ENCODE data around the gene EZH2. TPM values are rescaled to one million over a fixed set of nuclear protein-coding genes. Genes with fewer than 3 reads are reported as not detected.
A peak's percentile ranks its signal among the peaks of the same experiment; 100 is the strongest.

EZH2 gene
- total RNA-seq, 1 experiment from 2014 or later, result 35.4 TPM

- H3K27me3 Mint-ChIP-seq (ENCODE audit: low read depth), result no peaks in the 10 kb centered on the region
- POLR2A ChIA-PET, result interaction anchor here (0.6 kb wide), 1 partner anchor 103 kb away, joined by 3 read pairs; no protein-coding TSS in a partner anchor
These were observed 48.2 kb downstream of the EZH2 start for GRCh38 chr7:148835854-148836253.

GRCh38 chr7:148834605-148835004 is 49.5 kb downstream of the EZH2 start:
- DNase-seq (ENCODE audit: low spot score) (no peak), ATAC-seq (no peak)
- H3K4me1 Mint-ChIP-seq, result no peaks in the 10 kb centered on the region
- no peak for TF ChIP-seq ATF1 (CRISPR knock-in tag; IDR thresholded peaks at IDR 0.05)
- no peak for TF ChIP-seq RORB (CRISPR knock-in tag; IDR thresholded peaks at IDR 0.05)
- no peak for TF ChIP-seq OVOL2 (CRISPR knock-in tag; IDR thresholded peaks at IDR 0.05; ENCODE audit: borderline replicate concordance)
- no peak for TF ChIP-seq ZBTB21 (CRISPR knock-in tag; IDR thresholded peaks at IDR 0.05; ENCODE audit: borderline replicate concordance)
- TF ChIP-seq, protein P1, sequence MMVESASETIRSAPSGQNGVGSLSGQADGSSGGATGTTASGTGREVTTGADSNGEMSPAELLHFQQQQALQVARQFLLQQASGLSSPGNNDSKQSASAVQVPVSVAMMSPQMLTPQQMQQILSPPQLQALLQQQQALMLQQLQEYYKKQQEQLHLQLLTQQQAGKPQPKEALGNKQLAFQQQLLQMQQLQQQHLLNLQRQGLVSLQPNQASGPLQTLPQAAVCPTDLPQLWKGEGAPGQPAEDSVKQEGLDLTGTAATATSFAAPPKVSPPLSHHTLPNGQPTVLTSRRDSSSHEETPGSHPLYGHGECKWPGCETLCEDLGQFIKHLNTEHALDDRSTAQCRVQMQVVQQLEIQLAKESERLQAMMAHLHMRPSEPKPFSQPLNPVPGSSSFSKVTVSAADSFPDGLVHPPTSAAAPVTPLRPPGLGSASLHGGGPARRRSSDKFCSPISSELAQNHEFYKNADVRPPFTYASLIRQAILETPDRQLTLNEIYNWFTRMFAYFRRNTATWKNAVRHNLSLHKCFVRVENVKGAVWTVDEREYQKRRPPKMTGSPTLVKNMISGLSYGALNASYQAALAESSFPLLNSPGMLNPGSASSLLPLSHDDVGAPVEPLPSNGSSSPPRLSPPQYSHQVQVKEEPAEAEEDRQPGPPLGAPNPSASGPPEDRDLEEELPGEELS (CRISPR knock-in tag; IDR thresholded peaks at IDR 0.05), result no peak
- TF ChIP-seq ZNF281 (CRISPR knock-in tag; IDR thresholded peaks at IDR 0.05), result no peak
- no peaks in the 10 kb centered on the region for H3K9me3 Mint-ChIP-seq
- H3K27ac Mint-ChIP-seq, result no peak overlapping the region
- peaks cover 11% of the 10 kb centered on the region for H3K36me3 Mint-ChIP-seq
- CTCF ChIA-PET, result no interaction called here
- POLR2A ChIA-PET, result interaction anchor here (0.6 kb wide), 1 partner anchor 42 kb away, joined by 5 read pairs; no protein-coding TSS in a partner anchor
- no peak overlapping the region for H3K4me3 Mint-ChIP-seq
- H3K27me3 Mint-ChIP-seq (ENCODE audit: low read depth), result no peaks in the 10 kb centered on the region

More at GRCh38 chr7:148835854-148836253, 48.2 kb downstream of the EZH2 start:
- no peaks in the 10 kb centered on the region for H3K9me3 Mint-ChIP-seq
- CTCF ChIA-PET, result interaction anchor here (0.8 kb wide), 1 partner anchor 20 kb away, joined by 3 read pairs; no protein-coding TSS in a partner anchor
- H3K36me3 Mint-ChIP-seq, result peaks cover 11% of the 10 kb centered on the region
- ATAC-seq, result no peak
- DNase-seq (ENCODE audit: low spot score), result no peak
- TF ChIP-seq ZNF317 (CRISPR knock-in tag; IDR thresholded peaks at IDR 0.05; ENCODE audit: borderline replicate concordance, low read depth), result no peak
- TF ChIP-seq, protein P1 (CRISPR knock-in tag; IDR thresholded peaks at IDR 0.05), result no peak
- TF ChIP-seq, protein P2, sequence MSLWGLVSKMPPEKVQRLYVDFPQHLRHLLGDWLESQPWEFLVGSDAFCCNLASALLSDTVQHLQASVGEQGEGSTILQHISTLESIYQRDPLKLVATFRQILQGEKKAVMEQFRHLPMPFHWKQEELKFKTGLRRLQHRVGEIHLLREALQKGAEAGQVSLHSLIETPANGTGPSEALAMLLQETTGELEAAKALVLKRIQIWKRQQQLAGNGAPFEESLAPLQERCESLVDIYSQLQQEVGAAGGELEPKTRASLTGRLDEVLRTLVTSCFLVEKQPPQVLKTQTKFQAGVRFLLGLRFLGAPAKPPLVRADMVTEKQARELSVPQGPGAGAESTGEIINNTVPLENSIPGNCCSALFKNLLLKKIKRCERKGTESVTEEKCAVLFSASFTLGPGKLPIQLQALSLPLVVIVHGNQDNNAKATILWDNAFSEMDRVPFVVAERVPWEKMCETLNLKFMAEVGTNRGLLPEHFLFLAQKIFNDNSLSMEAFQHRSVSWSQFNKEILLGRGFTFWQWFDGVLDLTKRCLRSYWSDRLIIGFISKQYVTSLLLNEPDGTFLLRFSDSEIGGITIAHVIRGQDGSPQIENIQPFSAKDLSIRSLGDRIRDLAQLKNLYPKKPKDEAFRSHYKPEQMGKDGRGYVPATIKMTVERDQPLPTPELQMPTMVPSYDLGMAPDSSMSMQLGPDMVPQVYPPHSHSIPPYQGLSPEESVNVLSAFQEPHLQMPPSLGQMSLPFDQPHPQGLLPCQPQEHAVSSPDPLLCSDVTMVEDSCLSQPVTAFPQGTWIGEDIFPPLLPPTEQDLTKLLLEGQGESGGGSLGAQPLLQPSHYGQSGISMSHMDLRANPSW (CRISPR knock-in tag; conservative IDR thresholded peaks at IDR 0.05; ENCODE audit: low read depth), result no peak
- TF ChIP-seq KAT7 (CRISPR knock-in tag; IDR thresholded peaks at IDR 0.05; ENCODE audit: borderline replicate concordance), result no peak
- TF ChIP-seq, protein P3, sequence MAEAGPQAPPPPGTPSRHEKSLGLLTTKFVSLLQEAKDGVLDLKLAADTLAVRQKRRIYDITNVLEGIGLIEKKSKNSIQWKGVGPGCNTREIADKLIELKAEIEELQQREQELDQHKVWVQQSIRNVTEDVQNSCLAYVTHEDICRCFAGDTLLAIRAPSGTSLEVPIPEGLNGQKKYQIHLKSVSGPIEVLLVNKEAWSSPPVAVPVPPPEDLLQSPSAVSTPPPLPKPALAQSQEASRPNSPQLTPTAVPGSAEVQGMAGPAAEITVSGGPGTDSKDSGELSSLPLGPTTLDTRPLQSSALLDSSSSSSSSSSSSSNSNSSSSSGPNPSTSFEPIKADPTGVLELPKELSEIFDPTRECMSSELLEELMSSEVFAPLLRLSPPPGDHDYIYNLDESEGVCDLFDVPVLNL (CRISPR knock-in tag; IDR thresholded peaks at IDR 0.05; ENCODE audit: borderline replicate concordance, low read depth), result no peak
- TF ChIP-seq ETV6 (CRISPR knock-in tag; IDR thresholded peaks at IDR 0.05), result no peak
- no peak for TF ChIP-seq ZNF138 (CRISPR knock-in tag; conservative IDR thresholded peaks at IDR 0.05)
- TF ChIP-seq NR3C1 (CRISPR knock-in tag; conservative IDR thresholded peaks at IDR 0.05; ENCODE audit: low read depth), result no peak
- no peak for TF ChIP-seq OVOL2 (CRISPR knock-in tag; IDR thresholded peaks at IDR 0.05; ENCODE audit: borderline replicate concordance)
- no peak for TF ChIP-seq CREM (CRISPR knock-in tag; IDR thresholded peaks at IDR 0.05)
- no peak for TF ChIP-seq NR1H2 (CRISPR knock-in tag; IDR thresholded peaks at IDR 0.05)
- no peak for TF ChIP-seq SOX15 (CRISPR knock-in tag; IDR thresholded peaks at IDR 0.05)
- TF ChIP-seq, protein P4, sequence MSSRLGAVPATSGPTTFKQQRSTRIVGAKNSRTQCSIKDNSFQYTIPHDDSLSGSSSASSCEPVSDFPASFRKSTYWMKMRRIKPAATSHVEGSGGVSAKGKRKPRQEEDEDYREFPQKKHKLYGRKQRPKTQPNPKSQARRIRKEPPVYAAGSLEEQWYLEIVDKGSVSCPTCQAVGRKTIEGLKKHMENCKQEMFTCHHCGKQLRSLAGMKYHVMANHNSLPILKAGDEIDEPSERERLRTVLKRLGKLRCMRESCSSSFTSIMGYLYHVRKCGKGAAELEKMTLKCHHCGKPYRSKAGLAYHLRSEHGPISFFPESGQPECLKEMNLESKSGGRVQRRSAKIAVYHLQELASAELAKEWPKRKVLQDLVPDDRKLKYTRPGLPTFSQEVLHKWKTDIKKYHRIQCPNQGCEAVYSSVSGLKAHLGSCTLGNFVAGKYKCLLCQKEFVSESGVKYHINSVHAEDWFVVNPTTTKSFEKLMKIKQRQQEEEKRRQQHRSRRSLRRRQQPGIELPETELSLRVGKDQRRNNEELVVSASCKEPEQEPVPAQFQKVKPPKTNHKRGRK (CRISPR knock-in tag; IDR thresholded peaks at IDR 0.05; ENCODE audit: borderline replicate concordance), result no peak
- no peak for TF ChIP-seq SP1 (CRISPR knock-in tag; conservative IDR thresholded peaks at IDR 0.05)
- TF ChIP-seq, protein P5, sequence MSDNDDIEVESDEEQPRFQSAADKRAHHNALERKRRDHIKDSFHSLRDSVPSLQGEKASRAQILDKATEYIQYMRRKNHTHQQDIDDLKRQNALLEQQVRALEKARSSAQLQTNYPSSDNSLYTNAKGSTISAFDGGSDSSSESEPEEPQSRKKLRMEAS (CRISPR knock-in tag; IDR thresholded peaks at IDR 0.05), result no peak
- 0 out of 2 replicates have a peak overlapping the region, but pooled peaks have one; percentile 39 for H3K27ac Mint-ChIP-seq
- H3K4me1 Mint-ChIP-seq, result no peaks in the 10 kb centered on the region
- H3K4me3 Mint-ChIP-seq, result no peak overlapping the region
